Fibroblast of lung (primary cell): ENCODE results near the gene CDC6. TPM values are rescaled to one million over a fixed set of nuclear protein-coding genes. Genes with fewer than 3 reads are reported as not detected.

ENCODE experiments used
- DNase-seq, 2 donors: peaks; one replicate each; pipeline versions ENCODE4 v3.0.0 to v3.0.0-alpha.2; 2010; ENCODE audit warnings: low read depth in 2 of 2
- H2AFZ ChIP-seq: 2 replicates; pipeline ENCODE4 v1.5.1; 2012; ENCODE audit warnings: low read length, control low read depth, inconsistent platforms
- H3K27ac ChIP-seq: 2 replicates; pipeline ENCODE4 v1.5.1; 2011; ENCODE audit warnings: low read length, control low read depth; ENCODE audit not compliant: insufficient read depth
- H3K27me3 ChIP-seq: 2 replicates; pipeline ENCODE4 v1.5.1; 2011; ENCODE audit warnings: mild to moderate bottlenecking, low read length; ENCODE audit not compliant: control insufficient read depth, insufficient read depth
- H3K36me3 ChIP-seq: 2 replicates; pipeline ENCODE4 v1.5.1; 2011; ENCODE audit warnings: low read length; ENCODE audit not compliant: control insufficient read depth, insufficient read depth
- H3K4me1 ChIP-seq: 2 replicates; pipeline ENCODE4 v1.5.1; 2011; ENCODE audit warnings: low read length; ENCODE audit not compliant: control insufficient read depth, insufficient read depth; ENCODE audit errors: extremely low read depth
- H3K4me2 ChIP-seq: 2 replicates; pipeline ENCODE4 v1.5.1; 2011; ENCODE audit warnings: low read length, control low read depth; ENCODE audit not compliant: insufficient read depth; ENCODE audit errors: extremely low read depth
- H3K4me3 ChIP-seq, 4 experiments: fragments of 200-600 bp in 1 of 4; sonication (generic) in 1 of 4; replicated peaks in 1 of 4; 2 replicates each; pipeline ENCODE4 v1.5.1; 2011 to 2016; ENCODE audit warnings: low read length in 4 of 4, low read depth in 3 of 4, mild to moderate bottlenecking in 3 of 4, control low read depth in 2 of 4, inconsistent platforms in 1 of 4, mixed read lengths in 1 of 4; ENCODE audit not compliant: insufficient read depth in 1 of 4; ENCODE audit errors: control extremely low read depth in 1 of 4
- H3K79me2 ChIP-seq: 2 replicates; pipeline ENCODE4 v1.5.1; 2012; ENCODE audit warnings: mild to moderate bottlenecking, low read length, inconsistent platforms; ENCODE audit not compliant: control insufficient read depth, insufficient read depth
- H3K9ac ChIP-seq: 2 replicates; pipeline ENCODE4 v1.5.1; 2011; ENCODE audit warnings: mild to moderate bottlenecking, low read length, control low read depth; ENCODE audit not compliant: insufficient read depth
- H3K9me3 ChIP-seq: 2 replicates; pipeline ENCODE4 v1.5.1; 2012; ENCODE audit warnings: low read depth, low read length; ENCODE audit not compliant: control insufficient read depth, insufficient read depth
- H4K20me1 ChIP-seq: 2 replicates; pipeline ENCODE4 v1.5.1; 2011; ENCODE audit warnings: low read length; ENCODE audit not compliant: control insufficient read depth, insufficient read depth; ENCODE audit errors: extremely low read depth
- EZH2 ChIP-seq: IDR thresholded peaks from 2 replicates; pipeline ENCODE4 v1.5.1; 2012; ENCODE audit warnings: low read length, control low read depth, mild to moderate bottlenecking; ENCODE audit errors: missing control alignments
- polyA plus RNA-seq, 2 donors: library from polyadenylated mRNA; depleted of rRNA in 1 of 2; stranded (reverse) in 1 of 2; unstranded in 1 of 2; fragments of >200 nt; gene quantifications; 2 replicates each; pipeline ENCODE4 v1.2.1, GENCODE V29; 2011 to 2012; ENCODE audit warnings: missing spikeins in 1 of 2
- total RNA-seq: library from RNA; depleted of rRNA; stranded (reverse); fragments of >200 nt; gene quantifications from 2 replicates; pipeline ENCODE4 v1.2.1, GENCODE V29; 2014
- TF ChIP-seq, protein P1 (sequence below), 2 donors: IDR thresholded peaks in 1 of 2; conservative IDR thresholded peaks in 1 of 2; 1 replicate in 1 of 2; 2 replicates in 1 of 2; pipeline ENCODE4 v1.5.1; 2011 to 2012; ENCODE audit warnings: low read length in 2 of 2, control low read depth in 1 of 2, inconsistent platforms in 1 of 2, low read depth in 1 of 2, mild to moderate bottlenecking in 1 of 2

Gene CDC6
- total and polyA plus RNA-seq, 2 donors (not counting 1 experiment from before 2014, with no cell fraction given) = 4.5 to 16.3 TPM

GRCh38 chr17:40259505-40259904 lies 28.2 kb upstream of the CDC6 start:
- H2AFZ ChIP-seq = no peak overlapping the region
- H3K27ac ChIP-seq = no peak overlapping the region
- H3K79me2 ChIP-seq = peaks cover 3% of the 10 kb centered on the region
- no peaks in the 10 kb centered on the region for H3K9me3 ChIP-seq
- no peak overlapping the region for H3K9ac ChIP-seq
- H3K36me3 ChIP-seq = peaks cover 9% of the 10 kb centered on the region
- TF ChIP-seq EZH2 = no peak
- TF ChIP-seq, protein P1, sequence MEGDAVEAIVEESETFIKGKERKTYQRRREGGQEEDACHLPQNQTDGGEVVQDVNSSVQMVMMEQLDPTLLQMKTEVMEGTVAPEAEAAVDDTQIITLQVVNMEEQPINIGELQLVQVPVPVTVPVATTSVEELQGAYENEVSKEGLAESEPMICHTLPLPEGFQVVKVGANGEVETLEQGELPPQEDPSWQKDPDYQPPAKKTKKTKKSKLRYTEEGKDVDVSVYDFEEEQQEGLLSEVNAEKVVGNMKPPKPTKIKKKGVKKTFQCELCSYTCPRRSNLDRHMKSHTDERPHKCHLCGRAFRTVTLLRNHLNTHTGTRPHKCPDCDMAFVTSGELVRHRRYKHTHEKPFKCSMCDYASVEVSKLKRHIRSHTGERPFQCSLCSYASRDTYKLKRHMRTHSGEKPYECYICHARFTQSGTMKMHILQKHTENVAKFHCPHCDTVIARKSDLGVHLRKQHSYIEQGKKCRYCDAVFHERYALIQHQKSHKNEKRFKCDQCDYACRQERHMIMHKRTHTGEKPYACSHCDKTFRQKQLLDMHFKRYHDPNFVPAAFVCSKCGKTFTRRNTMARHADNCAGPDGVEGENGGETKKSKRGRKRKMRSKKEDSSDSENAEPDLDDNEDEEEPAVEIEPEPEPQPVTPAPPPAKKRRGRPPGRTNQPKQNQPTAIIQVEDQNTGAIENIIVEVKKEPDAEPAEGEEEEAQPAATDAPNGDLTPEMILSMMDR (conservative IDR thresholded peaks at IDR 0.05 in 1 of 2, IDR thresholded peaks at IDR 0.05 in 1 of 2; ENCODE audit: low read depth in 1 of 2, low read length in 2 of 2) = no peak
- DNase-seq = no peak
- H3K4me2 ChIP-seq = no peak overlapping the region
- no peaks in the 10 kb centered on the region for H4K20me1 ChIP-seq
- no peak overlapping the region for H3K4me3 ChIP-seq
- H3K4me1 ChIP-seq = no peaks in the 10 kb centered on the region
- H3K27me3 ChIP-seq = no peaks in the 10 kb centered on the region

- H3K36me3 ChIP-seq = peaks cover 12% of the 10 kb centered on the region
- DNase-seq = peak in 1 of 2 donors; percentile 23
- H3K79me2 ChIP-seq = no peaks in the 10 kb centered on the region
- no peaks in the 10 kb centered on the region for H3K9me3 ChIP-seq
- H3K27ac ChIP-seq = no peak overlapping the region
- no peak overlapping the region for H2AFZ ChIP-seq
- H3K9ac ChIP-seq = no peak overlapping the region
- H3K27me3 ChIP-seq = no peaks in the 10 kb centered on the region
- H4K20me1 ChIP-seq = no peaks in the 10 kb centered on the region
- no peaks in the 10 kb centered on the region for H3K4me1 ChIP-seq
- no peak for TF ChIP-seq EZH2
- no peak overlapping the region for H3K4me3 ChIP-seq
- H3K4me2 ChIP-seq = no peak overlapping the region
Measured at GRCh38 chr17:40260528-40260927, 27.2 kb upstream of the CDC6 start.

GRCh38 chr17:40264458-40265185 lies 23.1 kb upstream of the CDC6 start:
- Histone ChIP-seq H3K4me2 (no peak overlapping the region), H3K4me1 (no peaks in the 10 kb centered on the region), H3K27ac (no peak overlapping the region), H2AFZ (no peak overlapping the region), H4K20me1 (no peaks in the 10 kb centered on the region), H3K9me3 (no peaks in the 10 kb centered on the region), H3K27me3 (no peaks in the 10 kb centered on the region), H3K36me3 (peaks cover 10% of the 10 kb centered on the region), H3K9ac (no peak overlapping the region), H3K79me2 (no peaks in the 10 kb centered on the region), H3K4me3 (no peak overlapping the region)
- TF ChIP-seq, protein P1 (conservative IDR thresholded peaks at IDR 0.05 in 1 of 2, IDR thresholded peaks at IDR 0.05 in 1 of 2; ENCODE audit: low read depth in 1 of 2, low read length in 2 of 2) = no peak
- TF ChIP-seq EZH2 = no peak
- DNase-seq = no peak
